Esophagus mucosa (tissue), 1 donor: Measurements from ENCODE around the gene ASPG. TPM values are rescaled to one million over a fixed set of nuclear protein-coding genes. Genes with fewer than 3 reads are reported as not detected.
A peak's percentile ranks its signal among the peaks of the same experiment; 100 is the strongest.

Experiments used
- ATAC-seq: fragments of 200-7000 bp; cut with Tn5 transposase; one replicate; pipeline ENCODE4 v1.9.1; 2020
- total RNA-seq: library from RNA; stranded (reverse); gene quantifications from one replicate; pipeline ENCODE4 v1.2.4, GENCODE V29; 2023
- donor health status: DM: yes; HTN: yes; CAD: no.

The ASPG gene
- total RNA-seq, 1 donor from 2014 or later: 59.2 TPM

- no peak for ATAC-seq
These were observed 8.7 kb downstream of the ASPG start for GRCh38 chr14:104094056-104094708.

GRCh38 chr14:104094709-104095425 is 9.4 kb downstream of the ASPG start:
- ATAC-seq: peak; percentile 65

GRCh38 chr14:104095426-104096310 is 10.2 kb downstream of the ASPG start:
- no peak for ATAC-seq

- no peak for ATAC-seq
These were observed 10.8 kb downstream of the ASPG start for GRCh38 chr14:104096318-104096717.

DNA sequence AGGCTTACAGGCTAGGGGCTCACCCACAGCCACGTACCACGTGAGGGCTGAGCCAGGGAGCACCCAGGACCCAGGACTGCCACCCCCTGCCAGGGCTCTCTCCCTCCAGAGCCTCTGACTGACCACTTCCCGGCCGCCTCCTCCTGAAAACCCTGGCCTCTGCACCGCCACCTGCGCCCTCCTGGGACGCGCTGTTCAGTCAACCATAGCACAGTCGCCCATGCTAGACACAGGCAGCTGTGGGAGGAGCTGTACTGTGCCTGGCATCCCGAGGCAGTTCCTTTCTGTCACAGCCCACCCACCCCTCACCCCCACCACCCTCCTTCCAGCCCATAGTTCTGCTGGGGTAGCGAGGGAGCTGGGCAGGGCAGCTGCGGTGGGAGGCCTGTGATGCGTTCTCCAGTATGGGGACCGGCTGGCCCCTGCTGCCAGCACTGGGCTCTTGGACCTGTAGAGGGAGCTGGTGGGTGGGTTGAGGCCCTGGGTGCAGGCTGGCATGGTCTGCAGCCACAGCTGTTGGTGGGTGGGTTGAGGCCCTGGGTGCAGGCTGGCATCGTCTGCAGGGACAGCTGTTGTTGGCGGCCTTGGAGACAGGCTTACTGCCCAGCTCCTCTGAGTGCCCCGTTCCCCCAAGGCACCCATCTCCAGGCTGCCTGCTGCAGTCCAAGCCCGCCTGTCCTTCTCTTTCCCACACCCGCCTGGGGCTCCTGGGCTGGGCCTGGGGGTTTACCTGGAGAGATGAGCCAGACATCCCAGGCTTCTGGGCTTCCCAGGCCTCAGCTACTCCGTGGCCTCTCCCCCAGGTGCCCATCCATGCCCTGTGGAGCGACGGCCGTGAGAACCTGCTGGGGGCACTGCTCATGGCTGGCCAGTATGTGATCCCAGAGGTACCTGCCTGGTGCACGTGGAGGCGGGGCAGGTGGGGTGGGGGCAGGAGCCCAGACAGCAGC is 11.5 kb downstream of the ASPG start:
- ATAC-seq: no peak

DNA sequence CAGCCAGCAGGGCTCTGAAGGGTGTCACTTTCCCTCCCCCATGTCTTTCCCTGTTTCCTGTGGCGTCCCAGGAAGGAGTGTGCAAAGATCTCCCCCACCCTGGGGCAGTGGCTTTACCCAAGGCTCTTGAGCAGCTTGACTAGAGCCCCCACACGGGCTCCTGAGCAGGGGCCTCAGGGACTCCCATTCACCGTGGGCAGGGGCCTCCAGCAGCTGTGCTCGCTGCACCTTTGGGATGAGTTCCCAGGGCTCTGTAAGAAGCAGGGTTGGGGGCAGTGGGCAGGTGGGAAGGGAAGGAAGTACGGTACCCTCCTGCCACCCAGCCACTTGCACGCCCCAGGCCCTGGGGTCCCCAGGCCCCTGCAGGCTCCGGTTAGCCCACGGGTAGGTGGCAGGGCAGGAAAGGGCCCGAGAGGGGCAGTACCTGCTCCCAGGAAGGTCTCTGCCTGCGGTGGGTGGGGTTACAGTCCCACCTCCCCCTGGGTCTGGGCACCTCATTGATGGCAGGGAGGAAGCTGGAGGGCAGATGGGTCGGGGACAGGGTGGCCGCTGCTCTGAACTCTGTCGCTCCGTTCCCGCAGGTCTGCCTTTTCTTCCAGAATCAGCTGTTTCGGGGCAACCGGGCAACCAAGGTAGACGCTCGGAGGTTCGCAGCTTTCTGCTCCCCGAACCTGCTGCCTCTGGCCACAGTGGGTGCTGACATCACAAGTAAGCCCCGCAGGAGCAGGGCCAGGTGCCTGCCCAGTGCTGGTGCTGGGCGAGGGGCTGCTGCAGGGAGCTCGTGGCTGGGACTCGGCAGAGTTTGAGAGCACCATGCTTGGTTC is 13.0 kb downstream of the ASPG start:
- ATAC-seq: no peak

DNA sequence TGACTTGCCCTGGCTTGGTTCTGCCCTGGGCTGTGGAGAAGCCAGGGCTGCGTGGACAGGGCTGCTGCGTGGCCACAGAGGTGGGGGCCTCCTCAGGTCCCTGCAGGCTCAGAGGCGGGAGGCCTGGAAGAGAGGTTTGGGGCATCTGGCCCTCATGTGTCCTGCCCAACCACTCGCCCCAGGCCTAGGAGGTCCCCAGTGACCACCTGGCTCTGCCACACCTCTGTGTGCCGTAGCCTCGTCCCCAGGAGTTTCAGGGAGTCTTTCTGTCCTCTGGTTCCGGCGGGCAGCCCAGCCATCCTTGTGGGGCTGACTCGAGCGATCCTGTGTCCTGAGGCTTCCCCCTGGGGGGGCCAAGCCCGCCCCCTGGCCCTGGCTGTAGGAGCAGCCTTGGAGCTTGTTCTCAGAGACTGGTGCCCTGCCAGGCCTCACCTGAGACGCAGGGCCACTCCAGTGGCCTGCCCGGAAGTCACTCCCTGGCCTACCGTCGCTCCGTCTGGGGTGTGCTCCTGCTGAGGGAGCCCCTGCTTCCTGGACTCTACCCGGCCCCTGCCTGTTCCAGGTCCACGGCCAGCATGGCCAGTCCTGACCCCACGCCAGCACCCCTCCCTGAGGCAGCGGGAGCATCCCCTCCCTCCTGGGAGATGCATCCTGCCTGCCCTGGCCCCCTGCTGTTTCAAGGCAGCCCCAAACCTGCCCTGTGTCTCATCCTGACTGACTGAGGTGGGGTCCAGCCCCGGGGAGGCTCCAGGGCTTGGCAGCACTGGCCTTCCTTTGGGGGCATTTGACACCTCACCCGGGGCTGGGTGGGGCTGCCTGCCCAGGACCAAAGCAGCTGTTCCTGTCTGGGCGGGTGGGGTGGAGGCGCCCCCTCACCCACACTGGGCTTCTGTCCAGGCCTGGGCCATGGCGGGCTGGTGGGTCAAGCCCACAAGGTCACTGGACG is 13.9 kb downstream of the ASPG start:
- no peak for ATAC-seq

DNA sequence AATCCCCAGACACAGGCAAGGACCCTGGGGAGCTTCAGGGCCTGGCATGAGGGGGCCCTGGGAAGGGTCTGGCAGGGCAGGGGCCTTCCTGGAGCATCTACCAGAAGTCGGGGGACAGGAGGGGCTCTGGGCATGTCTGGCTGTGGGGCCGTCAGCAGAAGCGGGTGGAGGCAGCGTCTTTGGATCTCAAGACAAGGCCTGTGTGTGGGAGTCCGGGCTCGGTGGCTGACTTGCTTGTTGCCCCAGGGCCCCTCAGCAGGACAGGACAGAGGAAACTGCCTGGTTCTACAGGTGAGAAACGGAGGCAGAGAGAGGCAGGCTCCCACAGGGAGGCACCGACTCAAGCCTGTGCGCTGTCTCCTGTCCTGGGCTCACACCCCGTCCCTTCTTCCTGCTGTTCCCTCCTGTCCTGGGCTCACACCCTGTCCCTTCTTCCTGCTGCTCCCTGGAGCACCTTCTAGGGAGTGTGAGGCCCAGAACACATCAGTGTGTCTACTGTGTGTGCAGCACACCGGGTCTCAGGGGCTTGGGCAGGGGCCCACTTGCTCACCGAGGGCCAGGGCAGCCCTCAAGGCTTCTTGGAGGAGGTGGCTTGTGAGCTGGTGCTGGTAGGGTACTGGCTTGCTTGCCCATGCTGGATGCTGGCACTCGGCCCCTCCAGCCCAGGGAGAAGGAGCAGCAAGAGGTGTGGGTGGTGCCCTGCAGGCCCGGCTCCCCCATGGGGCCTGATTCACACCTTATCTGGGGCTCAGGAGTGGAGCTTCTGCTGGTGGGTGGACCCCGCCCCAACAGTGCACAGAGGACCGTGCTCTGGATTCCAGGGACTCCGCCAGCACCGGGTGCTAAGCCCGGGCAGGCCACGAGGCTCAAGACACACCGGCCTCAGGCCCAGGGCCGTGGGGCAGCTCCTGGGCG is 14.9 kb downstream of the ASPG start:
- ATAC-seq: peak; percentile 62

- peak; percentile 67 for ATAC-seq
These were observed 15.7 kb downstream of the ASPG start for GRCh38 chr14:104101086-104101621.

DNA sequence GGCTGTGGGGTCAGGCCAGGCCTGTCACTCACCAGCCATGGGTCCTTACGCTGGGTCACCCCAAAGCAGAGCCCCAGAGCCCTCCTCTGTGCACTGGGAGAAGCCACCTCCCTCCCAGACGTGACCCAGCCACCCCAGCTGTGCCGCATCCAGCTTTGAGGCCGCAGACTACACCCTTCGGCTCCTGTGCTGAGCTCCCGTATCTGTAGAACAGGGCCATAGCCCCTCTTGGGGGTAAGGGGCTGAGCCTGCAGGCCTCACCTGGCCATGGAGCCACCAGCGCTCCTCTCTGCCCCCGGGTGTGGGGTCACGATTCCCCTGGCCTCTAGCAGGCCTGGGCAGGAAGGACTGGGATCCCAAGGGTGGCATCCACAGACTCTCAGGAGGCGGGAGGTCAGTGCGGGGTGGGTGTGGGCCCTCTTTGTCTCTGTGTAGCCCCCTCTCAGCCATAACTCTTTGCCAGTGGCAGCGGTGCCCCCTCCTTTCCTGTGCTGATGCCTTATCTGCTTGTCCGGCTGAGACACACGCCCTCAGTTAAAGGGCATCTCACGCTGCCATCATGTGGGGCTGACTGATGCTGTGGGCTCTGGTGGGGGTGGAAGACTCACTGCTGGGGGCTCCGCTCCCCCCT is 16.3 kb downstream of the ASPG start:
- no peak for ATAC-seq

- ATAC-seq: no peak
These were observed 16.9 kb downstream of the ASPG start for GRCh38 chr14:104102282-104102914.

GRCh38 chr14:104103061-104103445 is 17.6 kb downstream of the ASPG start:
- ATAC-seq: no peak

DNA sequence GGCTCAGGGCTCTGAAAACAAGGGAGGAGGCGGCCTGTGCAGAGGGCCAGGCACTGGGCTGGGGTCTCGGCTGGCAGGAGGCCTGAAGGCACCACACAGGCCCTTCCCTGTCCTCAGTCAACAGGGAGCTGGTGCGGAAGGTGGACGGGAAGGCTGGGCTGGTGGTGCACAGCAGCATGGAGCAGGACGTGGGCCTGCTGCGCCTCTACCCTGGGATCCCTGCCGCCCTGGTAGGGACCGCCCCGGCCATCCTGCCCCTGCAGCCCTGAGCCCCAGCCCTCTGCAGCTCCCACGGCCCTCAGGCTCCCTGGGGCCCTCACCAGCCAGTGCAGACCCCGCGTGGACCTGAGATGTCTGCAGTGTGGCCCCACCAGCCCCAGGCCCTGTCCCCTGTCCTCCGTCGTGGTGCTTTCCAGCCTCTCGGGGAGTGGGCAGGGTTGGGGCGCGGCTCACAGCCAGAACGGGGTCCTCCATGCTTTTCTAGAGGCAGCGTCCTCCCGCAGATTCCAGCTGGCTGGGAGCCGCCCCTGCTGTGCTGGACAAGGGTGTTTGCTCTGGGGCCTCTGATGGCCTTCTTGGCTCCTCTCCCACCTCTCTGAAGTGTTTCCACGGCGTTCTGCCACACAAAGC is 18.1 kb downstream of the ASPG start:
- no peak for ATAC-seq

DNA sequence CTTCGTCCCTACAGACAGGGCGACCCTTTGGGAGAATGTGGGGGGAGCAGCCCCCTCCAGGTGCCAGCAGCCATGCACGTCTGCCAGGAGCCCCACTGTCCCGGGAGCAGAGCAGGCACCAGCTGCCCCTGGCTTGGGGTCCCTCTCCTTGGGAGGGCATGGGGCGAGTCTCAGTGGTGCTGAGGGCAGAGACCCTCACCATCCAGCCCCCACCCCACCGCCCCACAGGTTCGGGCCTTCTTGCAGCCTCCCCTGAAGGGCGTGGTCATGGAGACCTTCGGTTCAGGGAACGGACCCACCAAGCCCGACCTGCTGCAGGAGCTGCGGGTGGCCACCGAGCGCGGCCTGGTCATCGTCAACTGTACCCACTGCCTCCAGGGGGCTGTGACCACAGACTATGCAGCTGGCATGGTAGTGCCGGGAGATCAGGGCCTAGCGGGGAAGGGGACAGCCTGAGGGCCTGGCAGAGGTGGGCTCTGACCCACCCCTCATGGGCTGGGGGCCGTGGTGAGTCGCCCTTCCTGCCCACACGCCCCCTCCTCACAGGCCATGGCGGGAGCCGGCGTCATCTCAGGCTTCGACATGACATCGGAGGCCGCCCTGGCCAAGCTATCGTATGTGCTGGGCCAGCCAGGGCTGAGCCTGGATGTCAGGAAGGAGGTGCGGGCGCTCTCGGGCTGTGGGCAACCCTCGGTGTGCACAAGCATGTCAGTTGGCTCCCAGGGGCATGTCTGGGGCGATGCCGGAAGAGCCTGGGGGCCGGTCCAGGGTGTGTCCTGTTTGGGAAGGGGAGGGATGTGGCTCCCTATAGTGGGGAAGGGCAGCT is 18.8 kb downstream of the ASPG start:
- peak; percentile 41 for ATAC-seq

DNA sequence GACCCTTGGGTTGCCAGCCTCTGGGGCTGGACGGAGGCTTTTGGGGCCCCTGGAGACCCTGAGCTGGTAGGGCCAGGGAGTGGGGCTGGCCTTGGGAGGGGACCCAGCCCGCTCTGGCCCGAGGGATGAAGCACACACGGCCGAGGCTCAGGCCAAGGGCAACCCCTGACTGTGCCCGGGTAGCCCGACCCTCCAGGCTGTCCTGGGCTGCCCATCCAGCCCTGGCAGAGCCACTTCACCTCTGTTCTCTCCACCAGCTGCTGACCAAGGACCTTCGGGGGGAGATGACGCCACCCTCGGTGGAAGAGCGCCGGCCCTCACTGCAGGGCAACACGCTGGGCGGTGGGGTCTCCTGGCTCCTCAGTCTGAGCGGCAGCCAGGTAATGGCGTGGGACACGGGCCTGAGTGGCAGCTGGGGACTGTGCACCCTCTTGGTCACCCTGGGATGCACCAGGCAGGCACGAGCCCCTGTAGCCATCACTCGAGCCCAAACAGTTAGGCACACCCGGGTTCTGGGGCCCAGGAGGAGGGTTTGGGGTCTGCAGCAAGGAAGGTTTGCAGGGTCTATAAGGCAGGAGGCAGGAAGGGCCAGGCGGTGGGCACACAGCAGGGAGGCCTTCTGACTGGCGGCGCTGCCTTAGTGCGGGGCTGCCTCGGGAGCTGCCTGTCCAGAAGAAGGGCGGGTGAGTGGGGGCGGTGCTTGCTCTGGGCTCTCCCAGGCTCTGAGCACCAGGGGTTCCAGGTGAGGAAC is 19.7 kb downstream of the ASPG start:
- ATAC-seq: no peak
